ENCODE data around the gene MAPRE2.

DNA sequence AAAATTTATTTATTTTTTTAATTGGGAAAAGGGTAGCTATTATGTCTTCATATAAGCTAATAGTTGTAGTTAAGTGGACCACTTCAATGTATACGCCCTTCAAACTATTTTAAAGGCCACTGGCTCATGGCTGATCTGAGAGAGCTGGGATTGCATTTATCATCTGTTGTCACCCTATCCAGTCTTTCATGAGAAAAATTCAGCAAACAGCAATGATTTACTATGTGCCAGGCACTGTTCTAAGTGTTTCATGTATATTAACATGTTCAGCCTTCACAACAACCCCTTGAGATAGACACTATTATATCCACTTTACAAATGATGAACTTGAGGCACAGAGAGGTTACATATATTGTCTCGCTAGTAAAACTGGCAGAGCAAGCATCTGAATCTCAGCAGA is 133.5 kb downstream of the MAPRE2 start:
- TF ChIP-seq CTCF (IDR thresholded peaks at IDR 0.05) (no peak), POLR2A (IDR thresholded peaks at IDR 0.05; ENCODE audit: low read depth) (no peak), POLR2AphosphoS5 (IDR thresholded peaks at IDR 0.05) (no peak)
